ENCODE data around the gene PLEKHA6.

PLEKHA6 gene

DNA sequence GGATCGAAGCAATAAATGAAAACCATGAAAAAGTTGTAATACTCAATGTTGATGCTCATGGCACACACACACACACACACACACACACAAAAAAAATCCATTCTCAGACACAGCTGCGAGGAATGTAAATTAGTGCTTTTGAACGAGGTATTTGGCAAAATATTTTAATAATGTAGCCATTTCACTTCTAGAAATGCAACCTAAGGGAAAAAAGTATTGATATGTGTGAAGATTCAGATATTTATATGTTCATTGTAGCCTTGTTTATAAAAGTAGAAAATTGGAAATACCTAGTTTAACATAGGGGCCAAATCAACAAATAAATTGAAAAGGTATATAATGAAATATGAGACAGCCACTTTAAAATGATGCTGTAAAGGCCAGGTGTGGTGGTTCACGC is 3.8 kb downstream of the PLEKHA6 start:
- DNase-seq (ENCODE audit: low read depth in 4 of 4, low spot score in 1 of 4) = no peak

DNA sequence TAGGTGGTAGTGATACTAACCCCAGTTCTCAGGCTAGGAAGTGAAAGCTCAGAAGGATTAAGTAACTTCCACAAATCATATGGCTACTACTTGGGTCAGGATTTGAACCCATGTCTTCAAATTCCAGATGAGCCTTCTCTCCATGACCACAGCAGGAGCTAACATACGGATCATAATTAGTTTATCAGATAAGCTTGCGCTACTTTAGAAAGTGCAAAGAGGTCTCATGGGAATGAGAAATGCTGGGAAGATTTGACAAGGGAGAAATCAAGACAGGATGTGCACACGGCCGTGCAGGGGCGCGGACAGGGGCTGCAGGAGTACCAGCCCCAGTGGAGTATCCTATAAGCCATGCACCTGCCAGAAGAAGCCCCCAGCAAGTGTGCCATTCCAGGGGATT is 5.2 kb downstream of the PLEKHA6 start:
- DNase-seq (ENCODE audit: low read depth in 4 of 4, low spot score in 1 of 4) = no peak

DNA sequence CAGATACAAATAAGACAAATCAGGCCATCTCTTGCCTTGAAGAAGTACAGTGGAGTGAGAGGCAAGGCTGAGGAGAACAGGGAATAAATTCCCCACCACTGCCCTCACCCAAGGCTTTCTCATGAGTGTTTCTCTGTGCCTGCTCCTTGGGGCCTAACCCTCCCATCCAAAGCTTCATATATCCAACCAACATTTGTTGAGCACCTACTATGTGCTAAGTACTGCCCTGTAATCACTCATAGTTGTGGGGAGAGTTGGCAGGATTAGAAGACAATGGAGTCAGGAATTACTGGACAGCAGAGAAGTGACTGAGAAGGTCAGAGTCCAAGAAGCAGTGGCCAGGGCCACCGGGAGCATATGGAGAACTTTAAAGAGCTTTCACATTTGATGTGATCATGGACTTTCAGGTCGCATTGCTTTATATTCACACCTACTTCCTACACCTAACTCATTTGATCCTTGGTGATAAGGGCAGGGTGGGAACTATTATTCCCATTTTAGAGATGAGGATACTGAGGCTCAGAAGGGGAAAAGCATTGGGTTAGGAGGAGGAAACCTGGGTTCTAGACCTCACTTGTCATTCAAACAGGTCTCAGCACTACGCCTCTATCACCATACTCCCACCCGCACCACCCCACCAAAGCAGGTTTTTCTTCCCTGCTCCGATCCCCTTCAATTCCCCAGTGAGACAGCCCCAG is 6.4 kb downstream of the PLEKHA6 start:
- no peak for DNase-seq (ENCODE audit: low read depth in 4 of 4, low spot score in 1 of 4)

DNA sequence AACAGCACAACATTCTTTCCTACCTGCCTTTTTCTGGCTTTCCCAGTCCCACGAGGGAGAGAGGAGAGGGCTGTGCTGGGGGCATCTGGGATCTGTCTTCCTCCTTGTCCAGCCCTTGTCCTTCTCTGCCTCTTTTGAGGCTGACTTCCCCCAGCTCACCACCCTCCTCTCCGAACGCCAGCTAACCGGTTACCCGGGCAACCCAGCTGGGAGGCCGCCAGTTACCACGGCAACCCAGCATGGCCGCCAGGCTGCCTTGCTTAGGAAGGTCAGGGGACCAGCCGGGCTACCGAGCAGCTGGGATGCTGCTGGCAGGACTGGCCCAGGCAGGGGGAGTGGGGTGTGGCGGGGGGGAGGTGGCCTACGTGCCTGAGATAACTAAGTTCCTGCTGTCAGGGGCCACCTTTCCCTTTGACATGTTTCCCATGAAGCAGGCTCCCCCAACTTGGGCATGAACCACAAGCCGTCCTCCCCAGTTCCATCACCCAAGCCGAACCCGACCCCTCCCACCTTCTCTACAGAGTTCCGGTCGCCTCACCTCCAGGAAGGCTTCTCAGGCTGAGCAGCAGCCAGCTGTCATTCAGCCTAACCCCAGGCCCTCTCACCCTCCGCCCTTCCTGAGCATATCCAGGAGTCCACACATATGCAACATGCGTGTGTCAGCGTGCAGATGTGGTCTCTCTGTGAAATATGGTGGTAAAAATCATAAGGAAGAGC is 8.7 kb downstream of the PLEKHA6 start:
- no peak for DNase-seq (ENCODE audit: low read depth in 4 of 4, low spot score in 1 of 4)

DNA sequence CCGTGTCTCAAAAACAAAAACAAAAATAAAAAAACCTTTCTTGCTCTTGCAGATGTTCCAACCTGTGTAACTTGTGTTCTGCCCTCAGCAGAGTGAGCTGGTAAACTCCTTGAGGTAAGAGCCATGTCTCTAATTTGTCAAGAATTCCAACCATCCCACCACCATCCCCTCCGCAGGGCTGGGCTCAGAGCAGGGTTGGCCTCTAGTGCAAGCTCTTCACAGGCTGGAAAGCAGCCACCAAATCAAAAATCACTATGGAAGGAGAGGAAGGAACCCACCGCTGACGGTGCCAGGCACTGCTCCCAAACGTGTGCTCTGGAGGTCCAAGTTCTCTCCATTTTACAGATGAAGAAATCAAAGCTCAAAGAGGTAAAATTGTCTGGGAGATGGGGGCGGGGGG is 9.4 kb downstream of the PLEKHA6 start:
- no peak for DNase-seq (ENCODE audit: low read depth in 4 of 4, low spot score in 1 of 4)

DNA sequence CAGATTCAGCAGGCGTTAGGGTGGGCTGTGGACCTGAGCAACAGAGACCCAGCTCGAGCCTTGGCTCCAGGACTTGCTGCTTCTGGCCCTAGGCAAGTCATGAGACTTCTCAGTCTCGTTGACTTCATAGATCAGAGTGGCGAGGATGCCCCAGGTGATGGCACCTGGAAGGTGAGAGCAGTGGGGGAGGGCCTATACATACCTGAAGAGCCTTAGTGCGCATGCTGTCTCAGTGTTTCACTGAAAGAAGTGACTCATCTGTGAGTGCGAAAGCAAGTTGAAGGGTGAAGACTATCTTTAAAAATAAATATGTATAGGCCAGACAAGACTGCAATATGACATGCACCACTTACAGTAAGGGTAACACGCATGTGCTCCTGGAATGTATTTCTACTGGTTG is 10.1 kb downstream of the PLEKHA6 start:
- DNase-seq (ENCODE audit: low read depth in 4 of 4, low spot score in 1 of 4) = no peak

DNA sequence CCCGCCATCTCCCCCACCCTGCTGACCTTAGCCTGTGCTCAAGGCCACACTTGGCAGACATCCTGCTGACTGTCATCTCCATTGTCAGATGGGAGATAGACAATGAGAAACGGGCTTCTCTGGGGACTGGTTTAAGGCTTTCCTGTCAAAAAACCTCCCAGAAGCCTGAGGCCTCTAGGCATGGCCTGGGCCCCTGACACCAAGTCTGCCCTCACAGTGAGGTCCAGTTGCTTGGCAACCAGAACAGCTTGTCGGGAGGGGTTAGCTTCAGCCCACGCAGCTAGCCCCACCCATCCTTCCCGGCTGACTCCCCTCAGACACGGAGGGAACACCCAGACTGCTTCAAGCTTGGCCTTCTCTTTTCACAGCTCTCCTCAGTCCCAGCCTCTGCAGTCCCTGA is 11.0 kb downstream of the PLEKHA6 start:
- no peak for DNase-seq (ENCODE audit: low read depth in 4 of 4, low spot score in 1 of 4)

DNA sequence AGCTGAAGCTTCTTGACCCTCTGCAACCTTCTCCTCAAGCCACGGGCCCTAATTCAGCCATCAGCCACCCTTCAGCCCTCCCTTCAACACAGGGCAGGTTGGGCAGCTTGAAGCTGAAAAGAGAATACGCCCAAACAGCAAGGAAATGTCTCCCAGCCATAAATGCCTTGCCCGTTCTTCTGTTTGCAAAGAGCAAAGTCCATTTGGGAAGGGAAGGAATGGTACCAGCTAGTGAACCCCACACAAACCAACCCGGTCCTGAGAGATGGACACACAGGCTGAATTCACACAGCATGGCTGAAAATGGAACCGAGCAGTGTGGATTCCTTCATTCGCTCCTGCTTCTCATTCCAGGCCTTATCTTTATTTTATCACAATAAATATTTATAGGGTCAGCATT is 11.5 kb downstream of the PLEKHA6 start:
- DNase-seq (ENCODE audit: low read depth in 4 of 4, low spot score in 1 of 4) = no peak

DNA sequence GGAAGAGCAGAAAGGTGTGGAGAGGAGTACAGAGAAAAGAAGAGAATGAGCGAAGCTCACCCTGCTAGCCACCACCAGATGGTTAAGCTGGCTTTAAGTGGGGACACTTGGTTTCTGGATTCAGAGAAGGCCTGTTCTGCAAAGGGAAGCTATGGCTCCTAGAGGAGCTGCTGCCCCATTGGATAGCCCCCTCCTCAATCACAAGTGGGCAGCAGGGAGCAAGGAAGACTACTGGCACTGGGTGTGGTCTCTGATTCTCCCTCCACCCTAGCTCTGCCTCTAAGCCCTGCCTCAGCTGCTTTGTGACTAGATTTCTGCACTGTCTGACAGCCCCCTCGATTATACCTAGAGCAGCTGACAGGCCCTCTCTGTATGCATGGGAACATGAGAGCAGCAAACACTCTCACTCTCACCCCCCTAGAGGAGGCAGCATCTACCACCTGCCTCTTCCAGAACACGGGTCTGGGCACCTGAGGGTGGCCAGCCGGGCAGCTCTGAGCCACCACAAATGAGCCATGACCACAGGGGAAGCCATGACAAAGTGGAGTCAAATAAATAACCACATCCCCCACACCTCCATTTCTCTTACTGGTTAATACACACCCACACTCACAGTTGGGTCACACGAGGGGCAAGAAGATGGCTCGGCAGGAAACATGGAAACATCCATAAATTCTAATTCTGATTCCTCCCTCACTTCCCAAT is 13.6 kb downstream of the PLEKHA6 start:
- DNase-seq (ENCODE audit: low read depth in 4 of 4, low spot score in 1 of 4) = no peak

DNA sequence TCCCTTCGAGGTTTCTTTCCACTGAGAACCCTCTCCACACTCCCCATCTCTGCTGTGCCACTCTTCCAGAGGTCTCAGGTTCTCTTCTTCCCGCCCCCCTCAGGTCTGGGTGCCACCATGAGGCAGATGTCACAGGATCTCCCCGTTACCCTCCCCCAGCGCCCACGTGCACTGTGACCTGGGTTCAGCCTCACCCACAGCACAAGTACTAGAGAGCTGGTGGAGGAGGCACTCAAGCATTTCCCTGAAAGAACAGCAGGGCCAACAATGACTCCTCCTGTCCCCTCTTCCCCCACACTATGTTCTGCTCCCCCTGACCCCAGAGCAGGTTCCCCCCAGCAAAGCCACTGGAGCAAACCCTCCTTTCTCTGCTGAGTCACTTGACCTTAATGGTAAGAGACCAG is 14.3 kb downstream of the PLEKHA6 start:
- DNase-seq (ENCODE audit: low read depth in 4 of 4, low spot score in 1 of 4) = no peak

DNA sequence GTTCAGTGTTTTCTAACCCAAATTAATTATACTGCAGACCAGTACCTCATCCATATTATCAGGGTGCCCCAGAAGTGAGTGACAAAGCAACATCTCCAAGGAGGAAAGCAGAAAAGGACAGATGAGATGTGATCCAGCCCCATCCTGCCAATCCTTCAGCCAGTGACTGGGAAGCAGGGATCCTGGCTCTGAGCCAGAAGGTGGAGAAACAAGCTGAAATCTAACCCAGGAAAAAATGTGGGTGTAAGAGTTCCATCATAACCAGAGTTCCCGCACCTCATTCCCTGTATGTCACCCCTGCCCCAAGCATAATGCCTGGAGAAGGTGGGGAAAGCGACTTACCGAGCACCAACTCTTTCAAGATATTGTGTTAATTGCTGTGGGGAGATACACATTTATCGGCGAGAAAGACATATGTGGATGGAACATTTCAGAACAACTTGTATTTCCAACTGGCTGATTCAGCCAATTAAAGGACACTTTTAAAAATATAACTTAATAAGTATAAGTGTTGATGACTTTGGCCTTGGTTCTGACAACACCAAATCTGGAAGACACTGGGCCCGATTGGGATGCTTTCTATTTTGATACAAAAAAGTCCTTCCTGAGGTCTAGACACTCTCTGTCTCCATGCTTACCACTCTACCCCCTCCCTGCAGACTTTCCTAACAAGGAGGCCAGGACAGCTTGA is 14.9 kb downstream of the PLEKHA6 start:
- no peak for DNase-seq (ENCODE audit: low read depth in 4 of 4, low spot score in 1 of 4)

DNA sequence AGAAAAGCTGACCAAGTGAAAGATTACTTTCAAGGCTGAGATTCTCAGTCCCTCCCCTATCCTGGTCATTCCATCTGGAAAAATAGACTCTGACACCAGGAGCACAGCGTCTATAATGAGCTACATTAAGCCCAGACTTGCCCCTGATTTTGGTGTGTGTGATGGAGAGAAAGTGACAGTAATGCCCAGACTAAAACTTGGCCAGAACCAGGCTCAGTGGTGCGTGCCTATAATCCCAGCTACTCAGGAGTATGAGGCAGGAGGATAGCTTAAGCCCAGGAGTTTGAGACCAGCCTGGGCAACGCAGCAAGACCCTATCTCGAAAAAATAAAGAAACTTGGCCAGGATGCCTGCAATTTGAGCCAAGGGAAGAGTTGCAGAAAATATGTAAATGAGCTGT is 15.9 kb downstream of the PLEKHA6 start:
- no peak for DNase-seq (ENCODE audit: low read depth in 4 of 4, low spot score in 1 of 4)

DNA sequence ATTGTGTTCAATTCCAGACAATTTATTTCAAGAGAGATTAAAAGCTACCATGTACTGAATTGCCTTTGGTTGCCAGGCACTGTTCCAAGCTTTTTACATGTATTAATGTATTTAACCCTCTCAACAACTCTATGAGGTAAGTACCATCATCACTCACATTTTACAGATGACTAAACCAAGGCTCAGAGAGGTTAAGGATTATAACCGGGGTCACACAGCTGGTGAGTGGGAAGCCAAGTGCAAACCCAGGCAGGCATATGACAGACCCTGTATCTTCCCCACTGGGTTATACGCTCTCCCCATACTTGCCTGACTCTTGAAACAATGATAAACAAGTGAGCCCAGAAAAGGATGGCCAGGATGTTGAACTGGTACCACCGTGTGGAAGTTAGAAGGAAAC is 16.5 kb downstream of the PLEKHA6 start:
- no peak for DNase-seq (ENCODE audit: low read depth in 4 of 4, low spot score in 1 of 4)

DNA sequence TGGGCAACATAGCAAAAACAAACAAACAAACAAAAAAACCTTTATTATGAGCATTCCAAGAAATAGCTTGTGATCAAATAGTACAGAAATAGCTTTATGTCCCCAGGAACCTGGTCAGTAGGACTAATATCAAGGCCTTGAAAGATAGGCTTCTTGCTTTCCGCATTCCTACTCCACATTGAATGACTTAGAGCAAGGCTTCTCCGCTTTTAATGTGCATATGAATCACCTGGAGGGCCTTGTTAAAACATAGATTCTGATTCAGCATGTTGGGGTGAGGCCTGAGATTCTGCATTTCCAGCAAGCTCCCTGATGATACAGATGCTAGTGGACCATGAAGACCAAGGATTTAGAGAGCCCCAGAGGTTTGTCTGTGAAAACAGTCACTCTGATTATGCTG is 17.4 kb downstream of the PLEKHA6 start:
- no peak for DNase-seq (ENCODE audit: low read depth in 4 of 4, low spot score in 1 of 4)

DNA sequence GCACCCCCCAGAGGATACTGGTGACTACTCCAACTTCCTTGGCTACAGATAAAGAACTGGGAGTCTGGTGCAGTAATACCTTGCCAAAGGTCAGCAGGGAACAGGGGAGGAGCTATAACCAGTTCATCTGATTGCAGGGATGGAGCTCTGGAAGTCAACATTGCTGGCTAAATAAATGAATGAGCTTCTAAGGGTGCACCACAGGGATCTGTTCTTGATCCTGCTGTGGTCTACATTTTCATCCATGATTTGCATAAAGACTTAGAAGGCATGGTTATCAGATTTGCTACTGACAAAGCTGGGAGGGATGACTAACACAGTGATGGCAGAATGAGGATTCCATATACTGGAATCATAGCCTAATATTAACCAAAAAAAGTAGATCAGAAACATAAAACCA is 18.3 kb downstream of the PLEKHA6 start:
- no peak for DNase-seq (ENCODE audit: low read depth in 4 of 4, low spot score in 1 of 4)

DNA sequence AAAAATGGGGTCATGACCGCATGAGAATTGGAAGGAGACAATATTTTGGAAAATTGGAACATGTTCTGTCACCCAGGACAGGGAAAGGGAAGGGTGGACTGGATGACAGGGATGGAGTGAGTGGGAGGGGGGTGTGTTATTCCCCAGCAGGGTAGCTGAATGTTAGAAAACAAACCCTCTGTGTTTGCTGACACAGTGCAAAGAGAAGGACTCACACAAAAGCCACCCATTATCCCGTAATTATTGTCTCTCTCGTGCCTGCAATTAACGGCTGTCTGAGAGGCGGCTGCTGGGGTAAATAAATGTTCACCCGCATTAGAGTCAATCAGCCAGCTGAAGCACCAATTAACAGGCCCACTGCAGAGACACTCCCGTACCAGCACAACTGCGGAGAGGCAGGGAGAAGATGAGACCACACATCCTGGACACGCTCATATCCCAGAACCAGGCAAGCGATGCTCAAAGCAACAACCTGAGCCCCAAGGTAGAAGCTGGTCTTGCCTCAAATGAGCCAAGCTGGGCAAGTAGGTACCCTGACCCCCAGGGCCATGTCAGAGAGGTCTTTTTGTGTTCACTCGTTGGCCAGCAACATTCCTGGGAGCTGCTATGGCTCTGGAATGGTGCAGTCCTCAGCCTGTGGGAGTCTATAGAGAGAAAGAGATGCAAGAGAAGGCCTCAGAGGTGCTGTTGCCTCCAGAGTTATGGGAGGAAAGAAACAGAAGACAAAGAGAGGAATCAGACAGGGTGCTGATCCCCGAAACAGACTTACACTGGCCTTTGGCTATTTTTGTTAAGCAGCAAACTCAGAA is 19.4 kb downstream of the PLEKHA6 start:
- DNase-seq (ENCODE audit: low read depth in 4 of 4, low spot score in 1 of 4) = no peak

DNA sequence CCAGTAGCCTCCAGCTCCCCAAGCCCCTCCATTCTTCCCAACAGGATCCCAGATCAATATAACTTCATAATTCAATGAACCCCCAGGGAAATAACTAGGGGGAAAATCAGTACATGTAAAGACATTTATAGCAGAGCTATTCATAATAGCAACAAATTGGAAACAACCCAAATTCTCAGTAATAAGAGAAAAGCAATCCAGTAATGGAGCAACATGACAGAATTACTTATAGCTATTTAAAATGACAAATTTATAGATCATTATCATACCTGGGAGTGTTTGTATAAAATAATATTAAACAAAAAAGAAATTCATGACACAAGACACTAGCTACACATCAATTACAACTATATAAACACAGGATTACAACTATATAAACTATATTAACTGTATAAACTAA is 20.2 kb downstream of the PLEKHA6 start:
- no peak for DNase-seq (ENCODE audit: low read depth in 4 of 4, low spot score in 1 of 4)

DNA sequence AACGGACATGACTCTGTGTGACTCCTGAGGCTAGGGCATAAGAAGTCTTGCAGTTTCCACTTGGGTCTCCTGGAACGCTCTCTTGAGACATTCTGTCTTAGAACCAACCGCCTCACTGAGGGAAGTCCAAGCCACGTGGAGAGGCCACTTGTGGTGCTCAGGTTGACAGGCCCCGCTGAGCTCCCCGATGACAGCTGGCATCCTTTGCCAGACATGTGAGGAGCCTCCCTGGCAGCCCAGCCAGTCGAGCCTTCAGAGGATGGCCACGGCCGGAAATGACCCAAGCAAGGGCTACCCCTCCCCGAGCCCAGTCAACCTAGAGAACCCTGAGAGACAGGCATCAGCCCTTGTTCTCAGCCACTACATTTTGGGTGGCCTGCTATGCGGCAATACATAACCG is 20.7 kb downstream of the PLEKHA6 start:
- no peak for DNase-seq (ENCODE audit: low read depth in 4 of 4, low spot score in 1 of 4)

DNA sequence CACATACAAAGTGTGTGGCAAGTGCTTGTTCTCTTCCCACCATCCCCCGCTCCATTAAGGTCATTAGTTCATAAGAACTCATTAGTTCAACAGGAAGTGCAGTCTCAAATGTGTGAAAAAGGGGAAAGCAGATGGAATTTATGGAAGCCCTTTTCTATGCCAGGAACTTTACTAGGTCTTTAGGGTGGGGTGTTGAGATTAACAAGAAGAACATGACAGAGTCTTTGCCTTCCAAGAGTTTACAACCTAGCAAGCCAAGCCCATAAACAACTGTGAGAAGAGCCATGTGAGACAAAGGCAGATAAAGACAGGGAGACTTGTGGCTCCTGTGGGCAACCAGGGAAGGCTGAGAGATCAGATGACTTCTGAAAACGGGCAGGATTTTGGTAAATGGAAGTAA is 21.4 kb downstream of the PLEKHA6 start:
- DNase-seq (ENCODE audit: low read depth in 4 of 4, low spot score in 1 of 4) = no peak

DNA sequence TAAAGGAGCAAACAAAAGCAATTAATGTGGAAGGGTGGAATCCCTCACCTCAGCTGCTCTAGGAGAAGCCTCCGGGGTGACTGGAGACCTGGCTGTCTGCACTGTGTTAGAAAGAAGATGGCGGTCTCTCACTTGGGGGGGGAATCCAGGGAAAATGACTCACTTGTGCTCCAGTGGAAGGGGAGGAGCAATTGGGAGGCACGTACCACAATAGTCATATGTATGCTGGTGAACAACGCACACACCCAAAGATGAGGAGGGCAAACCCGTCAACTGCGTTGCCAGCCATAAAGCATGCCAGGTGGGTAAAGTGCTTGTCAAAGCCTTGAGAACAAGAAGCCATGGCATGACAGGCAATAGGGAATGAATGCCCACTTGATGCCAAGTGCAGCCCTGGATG is 22.1 kb downstream of the PLEKHA6 start:
- DNase-seq (ENCODE audit: low read depth in 4 of 4, low spot score in 1 of 4) = no peak

DNA sequence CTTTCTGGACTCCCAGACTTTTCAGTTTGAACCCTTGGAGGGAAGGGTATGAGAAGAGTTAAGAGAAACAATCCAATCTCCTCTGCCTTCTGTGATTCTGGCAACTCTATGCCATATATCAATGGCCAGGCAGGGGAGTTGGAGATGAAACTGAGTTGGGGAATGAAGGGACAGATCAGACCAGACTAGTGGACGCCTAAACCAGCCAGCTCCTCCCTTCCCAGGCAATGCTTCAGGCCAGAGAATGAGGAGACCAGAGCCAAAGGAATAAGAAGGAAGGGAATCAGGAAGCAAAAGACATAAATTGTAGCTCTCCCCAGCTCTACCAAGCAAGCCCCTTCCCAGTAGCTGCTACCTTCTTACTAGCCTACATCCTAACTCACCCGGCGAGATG is 22.7 kb downstream of the PLEKHA6 start:
- no peak for DNase-seq (ENCODE audit: low read depth in 4 of 4, low spot score in 1 of 4)

Data from stimulated activated CD4-positive, alpha-beta T cell treated with anti-CD3 and anti-CD28 coated beads, Interleukin-1b, Interleukin-23, amount 100 ng/mL, for 24 hours (primary cell).